GM23248 (cell line): ENCODE measurements around the gene TRAM2.

ENCODE experiments used
- EZH2 ChIP-seq: fragments of 200-600 bp; sonication (generic); IDR thresholded peaks from 2 replicates; pipeline ENCODE4 v1.6.1; 2018; ENCODE audit warnings: antibody characterized with exemption, mild to moderate bottlenecking; ENCODE audit not compliant: insufficient read depth, poor library complexity, severe bottlenecking
- EZH2phosphoT487 ChIP-seq: fragments of 200-600 bp; sonication (generic); IDR thresholded peaks from 2 replicates; pipeline ENCODE4 v1.6.1; 2018; ENCODE audit warnings: antibody characterized with exemption, moderate library complexity, mild to moderate bottlenecking, low read depth; ENCODE audit not compliant: insufficient read depth

GRCh38 chr6:52548999-52549398, 27.9 kb downstream of the TRAM2 start:
- no peak for TF ChIP-seq EZH2
- TF ChIP-seq EZH2phosphoT487 = no peak
